Measurements from ENCODE around the gene EDAR. TPM values are rescaled to one million over a fixed set of nuclear protein-coding genes. Genes with fewer than 3 reads are reported as not detected.

The EDAR gene
- total and polyA plus RNA-seq, 2 of the 8 experiments (the other 6 are each of a cell fraction or from before 2014, with no cell fraction given) = not detected

GRCh38 chr2:109017017-109017416 lies 28.0 kb upstream of the EDAR start:
- Histone ChIP-seq H2BK5ac (ENCODE audit: low read depth, low read length) (no peak overlapping the region), H3K27me3 (replicated peaks in 1 of 4; ENCODE audit: control insufficient read depth in 3 of 4, extremely low read depth in 1 of 4, insufficient read depth in 3 of 4, low read length in 3 of 4) (peaks cover 0 to 2% (median 0%) of the 10 kb centered on the region in 4 experiments; a peak in 4 of 7 replicates), H3K36me3 (ENCODE audit: control insufficient read depth in 2 of 4, insufficient read depth in 4 of 4, low read length in 3 of 4) (no peaks in the 10 kb centered on the region), H4K8ac (ENCODE audit: extremely low read depth, insufficient read depth, low read length) (no peak overlapping the region), H2AFZ (ENCODE audit: low read length) (no peak overlapping the region), H3K27ac (ENCODE audit: low read depth, low read length) (no peak overlapping the region), H2BK120ac (replicated peaks; ENCODE audit: low read depth, low read length) (no peak overlapping the region), H3K9me3 (ENCODE audit: insufficient read depth in 2 of 2, low read depth in 1 of 2, low read length in 1 of 2) (no peaks in the 10 kb centered on the region), H3K14ac (ENCODE audit: insufficient read length) (no peak overlapping the region), H3K18ac (ENCODE audit: extremely low read depth, low read length) (no peak overlapping the region), H3K79me1 (ENCODE audit: low read depth, low read length) (no peaks in the 10 kb centered on the region; the same call in 1 of the 2 replicates), H3K56ac (replicated peaks; ENCODE audit: insufficient read length, low read depth, low read length) (no peak overlapping the region), H3K4me1 (replicated peaks in 1 of 4; ENCODE audit: control insufficient read depth in 3 of 4, insufficient read depth in 4 of 4, low read length in 3 of 4) (peaks cover 3 to 16% (median 10%) of the 10 kb centered on the region in 4 experiments), H3K9ac (replicated peaks in 1 of 4; ENCODE audit: extremely low read depth in 1 of 4, low read depth in 3 of 4, low read length in 3 of 4) (no peak overlapping the region), H4K91ac (replicated peaks; ENCODE audit: insufficient read length, low read length) (no peak overlapping the region), H2BK12ac (ENCODE audit: low read depth, low read length) (no peak overlapping the region), H4K20me1 (replicated peaks in 1 of 2; ENCODE audit: control insufficient read depth in 1 of 2, insufficient read depth in 2 of 2, low read length in 2 of 2) (no peaks in the 10 kb centered on the region), H2BK15ac (ENCODE audit: low read length) (no peak overlapping the region), H2AK5ac (ENCODE audit: low read depth, low read length) (no peak overlapping the region), H3K4ac (replicated peaks; ENCODE audit: insufficient read length, low read depth, low read length) (no peak overlapping the region), H3K79me2 (ENCODE audit: control insufficient read depth in 1 of 2, insufficient read depth in 2 of 2, low read length in 2 of 2) (no peaks in the 10 kb centered on the region), H3K4me2 (ENCODE audit: insufficient read depth in 1 of 2, low read depth in 2 of 2, low read length in 2 of 2) (no peak overlapping the region), H3K23me2 (ENCODE audit: low read depth, low read length) (no peaks in the 10 kb centered on the region), H4K5ac (ENCODE audit: insufficient read length, low read depth, low read length) (no peak overlapping the region), H3K23ac (ENCODE audit: insufficient read length) (no peak overlapping the region), H3K4me3 (ENCODE audit: extremely low read depth in 1 of 4, insufficient read depth in 2 of 4, low read depth in 3 of 4, low read length in 4 of 4) (no peak overlapping the region), H2BK20ac (ENCODE audit: low read length) (no peak overlapping the region)
- CTCF ChIA-PET (ENCODE audit: partially characterized antibody) = interaction anchor here (1.3 to 2.9 kb wide), 2 partner anchors 15 to 89 kb away, joined by 4 to 13 read pairs; no protein-coding TSS in a partner anchor
- no peak for FAIRE-seq
- 85% methylated on average over 5 of the region's 5 CpGs; no CpG with 5 or more reads in 1 of the 2 experiments for WGBS, 2 experiments (ENCODE audit: extremely low coverage in 1 of 2, insufficient coverage in 1 of 2, insufficient read length in 1 of 2, insufficient replicate concordance in 2 of 2, low coverage in 1 of 2, low lambda C conversion rate in 2 of 2, missing lambda C conversion rate in 1 of 2)
- TF ChIP-seq ATF3 (IDR thresholded peaks at IDR 0.05; ENCODE audit: insufficient read depth, low read depth, low read length) (no peak), NANOG (IDR thresholded peaks at IDR 0.05; ENCODE audit: insufficient read depth, low read depth, low read length, poor library complexity, severe bottlenecking) (no peak)
- POLR2A ChIA-PET (ENCODE audit: partially characterized antibody) = no interaction called here
- no peak for DNase-seq (ENCODE audit: low read depth in 1 of 2, low spot score in 2 of 2)

Measured in H1 (cell line).